SU-DHL-6 (cell line): ENCODE measurements around the gene VEZT.

ENCODE experiments used
- H2AFZ ChIP-seq: fragments of 200-600 bp; sonication (generic); 2 replicates; pipeline ENCODE4 v1.6.1; 2014; ENCODE audit warnings: low read depth, mild to moderate bottlenecking, moderate library complexity, mixed read lengths, antibody characterized with exemption, low read length; ENCODE audit not compliant: severe bottlenecking
- H3F3A ChIP-seq: fragments of 200-600 bp; shearing (Covaris generic); 2 replicates; pipeline ENCODE4 v1.6.0; 2016; ENCODE audit warnings: antibody characterized with exemption, mild to moderate bottlenecking; ENCODE audit not compliant: insufficient read depth
- H3K27ac ChIP-seq: fragments of 200-600 bp; sonication (generic); 2 replicates; pipeline ENCODE4 v1.5.1; 2016; ENCODE audit warnings: low read depth, mild to moderate bottlenecking, low read length, moderate library complexity, mixed read lengths
- H3K27me3 ChIP-seq: fragments of 200-600 bp; sonication (generic), shearing (Covaris generic); 2 replicates; pipeline ENCODE4 v1.6.0; 2014; ENCODE audit warnings: mild to moderate bottlenecking, low read length
- H3K36me3 ChIP-seq: fragments of 200-600 bp; sonication (generic); 2 replicates; pipeline ENCODE4 v1.6.1; 2014; ENCODE audit warnings: mild to moderate bottlenecking, low read length, mixed read lengths
- H3K4me2 ChIP-seq: fragments of 300-600, 200-600 bp; shearing (Covaris generic), sonication (generic); 2 replicates; pipeline ENCODE4 v1.6.0; 2014; ENCODE audit warnings: low read length, low read depth, mild to moderate bottlenecking; ENCODE audit not compliant: poor library complexity, severe bottlenecking
- H3K4me3 ChIP-seq: fragments of 200-600 bp; sonication (generic); 2 replicates; pipeline ENCODE4 v1.5.1; 2014; ENCODE audit warnings: antibody characterized with exemption, low read length, mild to moderate bottlenecking, mixed read lengths; ENCODE audit not compliant: insufficient read depth, poor library complexity, severe bottlenecking
- H3K79me2 ChIP-seq: fragments of 200-600 bp; sonication (generic); 2 replicates; pipeline ENCODE4 v1.6.1; 2014; ENCODE audit warnings: mild to moderate bottlenecking, low read length, moderate library complexity; ENCODE audit not compliant: insufficient read depth
- H3K9ac ChIP-seq: fragments of 200-600 bp; sonication (generic); 2 replicates; pipeline ENCODE4 v1.7.0; 2014; ENCODE audit warnings: mild to moderate bottlenecking, low read length
- H3K9me2 ChIP-seq: fragments of 200-600 bp; sonication (generic); replicated peaks from 2 replicates; pipeline ENCODE4 v1.6.1; 2014; ENCODE audit warnings: low read length; ENCODE audit not compliant: insufficient read depth
- H3K9me3 ChIP-seq: fragments of 200-600 bp; sonication (generic); 2 replicates; pipeline ENCODE4 v1.6.1; 2014; ENCODE audit warnings: low read length, mixed read lengths; ENCODE audit not compliant: insufficient read depth
- H4K20me1 ChIP-seq: fragments of 200-600 bp; sonication (generic); 2 replicates; pipeline ENCODE4 v1.6.1; 2014; ENCODE audit warnings: low read depth, mild to moderate bottlenecking, antibody characterized with exemption, low read length, moderate library complexity, mixed read lengths
- EZH2phosphoT487 ChIP-seq: fragments of 200-600 bp; sonication (generic), shearing (Covaris generic); conservative IDR thresholded peaks from 2 replicates; pipeline ENCODE4 v1.6.1; 2018; ENCODE audit warnings: mild to moderate bottlenecking, antibody characterized with exemption, low read length, moderate library complexity, mixed read lengths
- TF ChIP-seq, protein P1 (sequence below): fragments of 200-600 bp; sonication (generic); IDR thresholded peaks from one replicate; pipeline ENCODE4 v1.5.1; 2017; ENCODE audit warnings: antibody characterized with exemption, mild to moderate bottlenecking, low read length, moderate library complexity; ENCODE audit not compliant: insufficient read depth, poor library complexity, severe bottlenecking

The VEZT gene

DNA sequence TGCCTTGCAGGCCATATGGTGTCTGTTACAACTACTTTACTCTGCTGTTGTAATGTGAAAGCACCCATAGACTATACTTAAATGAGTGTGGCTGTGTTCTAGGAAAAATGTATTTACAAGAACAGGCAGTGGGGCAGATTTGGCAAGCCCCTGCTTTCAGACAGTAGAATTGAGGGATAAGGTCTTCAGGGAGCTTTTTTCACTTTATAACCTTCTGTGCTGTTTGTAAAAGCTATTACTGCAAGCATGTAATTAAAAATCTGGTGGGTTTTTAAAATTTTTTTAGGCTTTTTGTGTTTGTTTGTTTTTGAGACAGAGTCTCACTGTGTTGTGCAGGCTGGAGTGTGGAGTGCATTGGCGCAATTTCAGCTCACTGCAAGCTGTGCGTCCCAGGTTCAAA lies 73.9 kb downstream of the VEZT start:
- Histone ChIP-seq H3K79me2 (no peaks in the 10 kb centered on the region), H4K20me1 (no peaks in the 10 kb centered on the region), H3K36me3 (peaks cover 17% of the 10 kb centered on the region), H3K4me3 (no peak overlapping the region), H3K9me3 (no peaks in the 10 kb centered on the region), H3K27ac (no peak overlapping the region), H2AFZ (no peak overlapping the region), H3K9me2 (no peaks in the 10 kb centered on the region), H3K27me3 (no peaks in the 10 kb centered on the region), H3F3A (no peaks in the 10 kb centered on the region), H3K4me2 (no peak overlapping the region), H3K9ac (no peak overlapping the region)
- TF ChIP-seq, protein P1, sequence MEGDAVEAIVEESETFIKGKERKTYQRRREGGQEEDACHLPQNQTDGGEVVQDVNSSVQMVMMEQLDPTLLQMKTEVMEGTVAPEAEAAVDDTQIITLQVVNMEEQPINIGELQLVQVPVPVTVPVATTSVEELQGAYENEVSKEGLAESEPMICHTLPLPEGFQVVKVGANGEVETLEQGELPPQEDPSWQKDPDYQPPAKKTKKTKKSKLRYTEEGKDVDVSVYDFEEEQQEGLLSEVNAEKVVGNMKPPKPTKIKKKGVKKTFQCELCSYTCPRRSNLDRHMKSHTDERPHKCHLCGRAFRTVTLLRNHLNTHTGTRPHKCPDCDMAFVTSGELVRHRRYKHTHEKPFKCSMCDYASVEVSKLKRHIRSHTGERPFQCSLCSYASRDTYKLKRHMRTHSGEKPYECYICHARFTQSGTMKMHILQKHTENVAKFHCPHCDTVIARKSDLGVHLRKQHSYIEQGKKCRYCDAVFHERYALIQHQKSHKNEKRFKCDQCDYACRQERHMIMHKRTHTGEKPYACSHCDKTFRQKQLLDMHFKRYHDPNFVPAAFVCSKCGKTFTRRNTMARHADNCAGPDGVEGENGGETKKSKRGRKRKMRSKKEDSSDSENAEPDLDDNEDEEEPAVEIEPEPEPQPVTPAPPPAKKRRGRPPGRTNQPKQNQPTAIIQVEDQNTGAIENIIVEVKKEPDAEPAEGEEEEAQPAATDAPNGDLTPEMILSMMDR: no peak
- no peak for TF ChIP-seq EZH2phosphoT487

DNA sequence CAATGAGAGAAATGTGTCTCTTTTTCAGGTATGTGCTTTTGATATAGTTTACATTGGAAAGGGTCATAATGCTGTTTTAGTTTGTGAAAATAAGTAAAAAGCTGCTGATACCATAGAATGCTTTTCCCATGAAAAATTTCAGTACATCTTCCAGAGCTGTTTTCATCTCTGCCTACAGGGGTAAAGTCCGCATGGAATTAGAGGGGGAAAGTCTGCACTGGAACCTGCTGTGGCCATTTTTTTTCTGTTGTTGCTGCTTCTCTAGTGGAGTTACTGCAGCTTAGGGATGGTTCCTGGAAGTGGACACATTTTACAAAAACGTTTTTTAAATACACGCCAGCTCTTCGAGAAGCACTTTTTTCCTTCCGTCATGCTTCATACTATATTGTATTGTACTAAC lies 81.3 kb downstream of the VEZT start:
- TF ChIP-seq, protein P1: no peak
- no peak for TF ChIP-seq EZH2phosphoT487
- H3K9me2 ChIP-seq: no peaks in the 10 kb centered on the region
- no peaks in the 10 kb centered on the region for H3K27me3 ChIP-seq
- no peak overlapping the region for H3K27ac ChIP-seq
- no peaks in the 10 kb centered on the region for H3F3A ChIP-seq
- H3K36me3 ChIP-seq: peaks cover 37% of the 10 kb centered on the region; the same call in 1 of the 2 replicates
- H3K9ac ChIP-seq: no peak overlapping the region
- no peak overlapping the region for H3K4me3 ChIP-seq
- H4K20me1 ChIP-seq: no peaks in the 10 kb centered on the region
- no peak overlapping the region for H3K4me2 ChIP-seq
- no peaks in the 10 kb centered on the region for H3K9me3 ChIP-seq
- H3K79me2 ChIP-seq: no peaks in the 10 kb centered on the region
- no peak overlapping the region for H2AFZ ChIP-seq

DNA sequence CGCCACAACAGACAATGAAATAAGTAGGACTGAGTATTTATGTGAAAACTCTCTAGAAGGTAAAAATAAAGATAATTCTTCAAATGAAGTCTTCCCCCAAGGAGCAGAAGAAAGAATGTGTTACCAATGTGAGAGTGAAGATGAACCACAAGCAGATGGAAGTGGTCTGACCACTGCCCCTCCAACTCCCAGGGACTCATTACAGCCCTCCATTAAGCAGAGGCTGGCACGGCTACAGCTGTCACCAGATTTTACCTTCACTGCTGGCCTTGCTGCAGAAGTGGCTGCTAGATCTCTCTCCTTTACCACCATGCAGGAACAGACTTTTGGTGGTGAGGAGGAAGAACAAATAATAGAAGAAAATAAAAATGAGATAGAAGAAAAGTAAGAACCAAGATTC lies 82.7 kb downstream of the VEZT start:
- H3K36me3 ChIP-seq: peaks cover 32% of the 10 kb centered on the region; the same call in 1 of the 2 replicates

More for the DNA sequence above, 82.7 kb downstream of the VEZT start:
- TF ChIP-seq EZH2phosphoT487: no peak
- TF ChIP-seq, protein P1: no peak
- Histone ChIP-seq H4K20me1 (no peaks in the 10 kb centered on the region), H3K4me3 (no peak overlapping the region), H3K9me3 (no peaks in the 10 kb centered on the region), H3F3A (no peaks in the 10 kb centered on the region), H3K9me2 (no peaks in the 10 kb centered on the region), H3K27ac (no peak overlapping the region), H2AFZ (no peak overlapping the region), H3K79me2 (no peaks in the 10 kb centered on the region), H3K27me3 (no peaks in the 10 kb centered on the region), H3K9ac (no peak overlapping the region), H3K4me2 (no peak overlapping the region)
